ENCODE results near the gene MPIG6B. TPM values are rescaled to one million over a fixed set of nuclear protein-coding genes. Genes with fewer than 3 reads are reported as not detected.

Gene MPIG6B
- total RNA-seq, 1 donor from 2014 or later = not detected

DNA sequence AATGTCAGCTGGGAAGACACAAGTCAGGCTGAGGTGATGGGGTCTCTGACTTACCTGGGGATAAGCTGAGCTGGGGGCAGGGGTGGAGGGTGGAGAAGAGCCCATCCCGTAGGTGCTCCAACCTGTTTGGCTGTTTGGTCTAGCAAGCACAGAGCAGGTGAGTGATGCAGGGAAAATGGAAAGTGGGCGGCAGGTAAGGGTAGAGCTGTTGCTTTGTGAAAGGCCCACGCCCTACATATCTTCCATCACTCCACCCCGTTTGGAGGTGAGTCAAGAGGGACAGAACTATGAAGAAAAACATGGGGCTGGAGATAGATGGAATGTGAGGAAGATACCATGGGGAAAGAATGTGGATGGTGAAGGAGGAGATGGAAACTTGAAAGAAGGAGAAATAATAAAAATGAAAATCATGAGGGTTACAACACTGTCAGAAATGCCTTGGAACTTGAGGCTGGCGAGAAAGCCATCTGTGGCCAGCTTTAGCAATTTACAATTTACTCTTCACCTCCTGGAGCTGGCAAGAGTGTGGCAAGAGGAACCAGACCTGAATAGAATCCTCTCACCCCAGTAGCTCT, 2.9 kb upstream of the MPIG6B start:
- DNase-seq = no peak
- Mint-ChIP-seq H3K9me3 (no peaks in the 10 kb centered on the region), H3K27me3 (no peaks in the 10 kb centered on the region), H3K4me1 (peaks cover 11% of the 10 kb centered on the region), H3K36me3 (ENCODE audit: low read depth) (peaks cover 3% of the 10 kb centered on the region), H3K4me3 (no peak overlapping the region), H3K27ac (no peak overlapping the region)
- ChIA-PET POLR2A (interaction anchor here (0.5 to 1.0 kb wide), 2 partner anchors 8 to 51 kb away, joined by 3 to 4 read pairs; no protein-coding TSS in a partner anchor), CTCF (no interaction called here)
- intact Hi-C loops (cut with micrococcal nuclease) = no loop called here
- TF ChIP-seq, protein P1, sequence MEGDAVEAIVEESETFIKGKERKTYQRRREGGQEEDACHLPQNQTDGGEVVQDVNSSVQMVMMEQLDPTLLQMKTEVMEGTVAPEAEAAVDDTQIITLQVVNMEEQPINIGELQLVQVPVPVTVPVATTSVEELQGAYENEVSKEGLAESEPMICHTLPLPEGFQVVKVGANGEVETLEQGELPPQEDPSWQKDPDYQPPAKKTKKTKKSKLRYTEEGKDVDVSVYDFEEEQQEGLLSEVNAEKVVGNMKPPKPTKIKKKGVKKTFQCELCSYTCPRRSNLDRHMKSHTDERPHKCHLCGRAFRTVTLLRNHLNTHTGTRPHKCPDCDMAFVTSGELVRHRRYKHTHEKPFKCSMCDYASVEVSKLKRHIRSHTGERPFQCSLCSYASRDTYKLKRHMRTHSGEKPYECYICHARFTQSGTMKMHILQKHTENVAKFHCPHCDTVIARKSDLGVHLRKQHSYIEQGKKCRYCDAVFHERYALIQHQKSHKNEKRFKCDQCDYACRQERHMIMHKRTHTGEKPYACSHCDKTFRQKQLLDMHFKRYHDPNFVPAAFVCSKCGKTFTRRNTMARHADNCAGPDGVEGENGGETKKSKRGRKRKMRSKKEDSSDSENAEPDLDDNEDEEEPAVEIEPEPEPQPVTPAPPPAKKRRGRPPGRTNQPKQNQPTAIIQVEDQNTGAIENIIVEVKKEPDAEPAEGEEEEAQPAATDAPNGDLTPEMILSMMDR (IDR thresholded peaks at IDR 0.05) = no peak
- ATAC-seq (ENCODE audit: low read depth) = no peak

DNA sequence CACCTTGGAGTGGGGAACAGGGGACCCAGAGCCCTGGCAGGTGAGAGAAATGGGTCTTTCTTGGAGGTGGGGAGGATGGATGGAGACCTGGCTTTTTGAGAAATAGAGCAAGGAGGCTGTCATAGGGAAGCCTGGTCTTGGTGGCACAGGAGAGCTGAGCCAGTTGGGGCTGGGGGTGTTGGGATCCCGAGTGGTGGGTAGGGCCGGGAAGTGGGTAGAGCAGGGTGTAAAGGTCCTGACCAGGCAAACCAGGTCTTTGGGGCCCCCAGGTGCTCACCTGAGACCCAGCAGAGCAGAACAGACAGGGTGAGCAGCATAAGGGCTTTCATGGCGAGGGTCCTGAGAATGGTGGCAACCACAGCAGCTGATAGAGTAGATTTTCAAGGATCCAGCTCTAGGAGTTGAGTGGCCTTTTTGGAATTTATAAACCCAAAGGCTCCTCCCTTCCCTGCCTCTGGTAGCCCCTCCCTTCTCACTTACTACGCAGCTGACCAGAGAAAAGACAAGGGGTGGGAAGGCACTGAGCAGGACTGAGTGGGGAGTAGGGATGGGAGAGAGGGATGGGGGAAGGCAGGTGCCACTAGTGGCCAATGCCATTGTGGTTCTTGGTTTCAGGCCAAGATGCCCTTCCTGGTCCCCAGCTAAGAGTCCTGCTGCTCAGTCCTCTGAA, 1.7 kb upstream of the MPIG6B start, which contains the start of gene LY6G6C:
LY6G6C (minus strand) TSS at position 396 of the 670 bp plus-strand sequence; CDS start at position 329, 67 bp downstream.
- TF ChIP-seq, protein P1 (IDR thresholded peaks at IDR 0.05) = no peak
- Mint-ChIP-seq H3K9me3 (no peaks in the 10 kb centered on the region), H3K4me1 (peaks cover 21% of the 10 kb centered on the region), H3K27me3 (no peaks in the 10 kb centered on the region), H3K36me3 (ENCODE audit: low read depth) (peaks cover 13% of the 10 kb centered on the region), H3K4me3 (no peak within 1 kb of the TSS), H3K27ac (no peak within 1 kb of the TSS)
- no peak for ATAC-seq (ENCODE audit: low read depth)
- DNase-seq = no peak
- ChIA-PET POLR2A (no interaction called here), CTCF (no interaction called here)
- intact Hi-C loops (cut with micrococcal nuclease) = no loop called here

DNA sequence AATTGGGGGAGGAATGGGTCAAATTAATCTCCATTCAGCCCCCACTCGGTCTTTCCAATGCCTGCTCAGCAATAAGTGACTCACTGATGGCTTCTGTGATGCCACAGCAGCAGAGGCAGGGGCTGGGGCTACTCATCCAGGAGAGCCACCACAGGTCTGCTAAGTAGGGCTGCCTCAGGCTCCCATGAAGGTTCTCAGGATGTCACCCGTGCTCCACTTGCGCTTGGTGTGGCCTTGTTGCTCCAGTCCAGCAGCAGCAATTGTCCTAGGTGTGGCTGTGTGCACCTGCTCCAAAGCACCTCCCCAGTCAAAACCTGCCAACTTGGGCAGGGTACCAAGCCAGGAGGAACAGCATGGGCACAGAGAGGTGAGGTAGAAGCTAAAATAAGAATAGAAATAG, 1.0 kb upstream of the MPIG6B start:
- DNase-seq (no peak), ATAC-seq (ENCODE audit: low read depth) (no peak)
- Mint-ChIP-seq H3K4me1 (peaks cover 28% of the 10 kb centered on the region), H3K27me3 (no peaks in the 10 kb centered on the region), H3K4me3 (no peak overlapping the region), H3K9me3 (no peaks in the 10 kb centered on the region), H3K36me3 (ENCODE audit: low read depth) (peaks cover 20% of the 10 kb centered on the region), H3K27ac (no peak overlapping the region)
- TF ChIP-seq, protein P1 (IDR thresholded peaks at IDR 0.05) = no peak
- POLR2A ChIA-PET = interaction anchor here (0.7 kb wide), 1 partner anchor 11 kb away, joined by 3 read pairs; no protein-coding TSS in a partner anchor
- CTCF ChIA-PET = interaction anchor here (1.7 kb wide), 1 partner anchor 107 kb away, joined by 3 read pairs; no protein-coding TSS in a partner anchor
- intact Hi-C loops (cut with micrococcal nuclease) = no loop called here

DNA sequence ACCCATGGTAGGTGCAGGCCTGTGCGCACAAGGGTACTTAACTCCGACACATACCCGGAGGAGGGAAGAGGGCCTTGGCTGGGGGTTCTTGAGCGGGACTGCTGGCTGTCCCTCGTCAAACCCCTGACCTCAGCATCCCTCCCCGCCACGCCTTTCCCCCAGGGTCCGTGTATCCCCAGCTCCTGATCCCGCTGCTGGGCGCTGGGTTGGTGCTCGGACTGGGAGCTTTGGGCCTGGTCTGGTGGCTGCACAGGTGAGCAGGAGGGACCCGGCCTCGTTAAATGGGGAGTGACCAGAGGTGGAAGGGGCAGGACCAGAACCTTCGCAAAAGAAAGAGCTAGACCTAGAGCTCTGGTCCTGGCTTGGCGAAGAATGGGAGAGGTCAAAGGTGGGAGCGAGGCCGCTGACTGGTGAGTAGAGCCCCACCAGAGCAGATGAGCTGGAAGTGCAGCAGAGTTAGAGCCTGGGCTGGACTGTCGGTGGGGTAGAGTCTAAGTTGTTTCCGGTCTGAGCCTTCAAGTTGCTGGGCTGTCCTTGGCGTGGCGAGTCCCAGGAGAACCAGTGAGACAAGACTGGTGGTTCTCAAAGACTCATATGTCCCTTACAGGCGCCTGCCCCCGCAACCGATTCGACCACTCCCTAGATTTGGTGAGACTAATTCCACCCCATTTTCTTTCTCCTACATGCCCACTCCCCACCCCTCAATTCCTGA, 963 bp downstream of the MPIG6B start:
- Mint-ChIP-seq H3K9me3 (no peaks in the 10 kb centered on the region), H3K4me1 (peaks cover 47% of the 10 kb centered on the region), H3K27me3 (no peaks in the 10 kb centered on the region), H3K36me3 (ENCODE audit: low read depth) (peaks cover 25% of the 10 kb centered on the region), H3K4me3 (no peak overlapping the region), H3K27ac (no peak overlapping the region)
- intact Hi-C loops (cut with micrococcal nuclease) = no loop called here
- TF ChIP-seq, protein P1 (IDR thresholded peaks at IDR 0.05) = no peak
- no peak for DNase-seq
- ATAC-seq (ENCODE audit: low read depth) = no peak
- ChIA-PET POLR2A (interaction anchor here (0.5 to 7.7 kb wide), 6 partner anchors 14 to 1168 kb away, joined by 3 to 131 read pairs (median 4); partner anchors contain the start of genes ABHD16A, CLIC1, GPANK1 and MSH5), CTCF (no interaction called here)

All from activated B cell treated with CpG ODN at 0.5 μM for 24 hours (primary cell).